IMR-90 (cell line): ENCODE results near the gene SFXN2. TPM values are rescaled to one million over a fixed set of nuclear protein-coding genes. Genes with fewer than 3 reads are reported as not detected.

ENCODE experiments used
- ATAC-seq: fragments of 200-7000 bp; cut with Tn5 transposase; 2 replicates; pipeline ENCODE4 v1.9.1; 2020; ENCODE audit warnings: low read depth, mild to moderate bottlenecking, moderate library complexity
- BruUV-seq: library from RNA; stranded (reverse); fragments of 400-500 nt; replicated peaks from 2 replicates; lab custom pipeline; 2021; lab: Mats Ljungman, UMichigan
- CTCF ChIA-PET: fragments of 300-600 bp; formaldehyde crosslinking; extraction: SDS; loops from one replicate; lab custom pipeline; 2021; ENCODE audit warnings: antibody characterized with exemption; lab: Yijun Ruan, JAX
- POLR2A ChIA-PET: fragments of 300-600 bp; sonication (Branson Sonifier 250); formaldehyde crosslinking; loops from one replicate; lab custom pipeline; 2022; ENCODE audit warnings: antibody characterized with exemption; ENCODE audit not compliant: unreplicated experiment; lab: Charles Lee
- DNase-seq: peaks from one replicate; pipeline ENCODE4 v3.0.0; 2013
- H2AFZ ChIP-seq: replicated peaks from 2 replicates; pipeline ENCODE3; 2013; ENCODE audit warnings: low read length, mild to moderate bottlenecking; ENCODE audit not compliant: poor library complexity
- H2AK5ac ChIP-seq: 2 replicates; pipeline ENCODE4 v1.6.1; 2013; ENCODE audit warnings: low read depth, low read length, inconsistent platforms
- H2AK9ac ChIP-seq: replicated peaks from 2 replicates; pipeline ENCODE3; 2013; ENCODE audit warnings: mild to moderate bottlenecking, low read depth, low read length, moderate library complexity; ENCODE audit not compliant: poor library complexity
- H2BK120ac ChIP-seq: 2 replicates; pipeline ENCODE4 v1.6.1; 2013; ENCODE audit warnings: low read depth, low read length, inconsistent platforms
- H2BK15ac ChIP-seq: 3 replicates; pipeline ENCODE4 v1.6.1; 2013; ENCODE audit warnings: low read depth, low read length, inconsistent platforms
- H2BK20ac ChIP-seq: 2 replicates; pipeline ENCODE4 v1.6.1; 2013; ENCODE audit warnings: low read depth, mild to moderate bottlenecking, inconsistent platforms, low read length, moderate library complexity
- H2BK5ac ChIP-seq: 2 replicates; pipeline ENCODE4 v1.6.1; 2013; ENCODE audit warnings: mild to moderate bottlenecking, low read depth, low read length, inconsistent platforms; ENCODE audit not compliant: poor library complexity, severe bottlenecking
- H3K14ac ChIP-seq: replicated peaks from 2 replicates; pipeline ENCODE4 v1.6.1; 2013; ENCODE audit warnings: low read depth, low read length, inconsistent platforms
- H3K18ac ChIP-seq: 2 replicates; pipeline ENCODE4 v1.6.1; 2013; ENCODE audit warnings: low read depth, low read length, control low read depth
- H3K23ac ChIP-seq: 2 replicates; pipeline ENCODE4 v1.6.1; 2013; ENCODE audit warnings: low read depth, low read length, inconsistent platforms
- H3K27ac ChIP-seq: 2 replicates; pipeline ENCODE4 v1.5.1; 2013; ENCODE audit warnings: mild to moderate bottlenecking, control low read depth, low read length; ENCODE audit not compliant: insufficient read depth
- H3K27me3 ChIP-seq: 2 replicates; pipeline ENCODE4 v1.6.1; 2013; ENCODE audit warnings: low read length; ENCODE audit not compliant: control insufficient read depth, insufficient read depth
- H3K36me3 ChIP-seq: 2 replicates; pipeline ENCODE4 v1.6.1; 2013; ENCODE audit warnings: low read length, mixed read lengths; ENCODE audit not compliant: control insufficient read depth, insufficient read depth
- H3K4ac ChIP-seq: 2 replicates; pipeline ENCODE4 v1.6.1; 2013; ENCODE audit warnings: low read depth, low read length, inconsistent platforms
- H3K4me1 ChIP-seq: 2 replicates; pipeline ENCODE4 v1.6.1; 2013; ENCODE audit warnings: low read length, mixed read lengths; ENCODE audit not compliant: control insufficient read depth, insufficient read depth
- H3K4me2 ChIP-seq: 2 replicates; pipeline ENCODE4 v1.6.1; 2013; ENCODE audit warnings: low read depth, mild to moderate bottlenecking, control low read depth, low read length, moderate library complexity
- H3K4me3 ChIP-seq: 2 replicates; pipeline ENCODE4 v1.5.1; 2013; ENCODE audit warnings: low read depth, mild to moderate bottlenecking, control low read depth, low read length, moderate library complexity; ENCODE audit not compliant: insufficient read depth
- H3K56ac ChIP-seq: 2 replicates; pipeline ENCODE4 v1.6.1; 2013; ENCODE audit warnings: low read length, inconsistent platforms; ENCODE audit not compliant: insufficient read depth; ENCODE audit errors: extremely low read depth
- H3K79me1 ChIP-seq, 2 experiments: 2 replicates each; pipeline ENCODE4 v1.6.1; 2013; ENCODE audit warnings: low read length in 2 of 2, inconsistent platforms in 1 of 2, low read depth in 1 of 2
- H3K9ac ChIP-seq: 2 replicates; pipeline ENCODE4 v1.6.1; 2013; ENCODE audit warnings: low read depth, low read length, control low read depth
- H3K9me1 ChIP-seq: 2 replicates; pipeline ENCODE4 v1.6.1; 2013; ENCODE audit warnings: low read length, inconsistent platforms; ENCODE audit not compliant: insufficient read depth
- H3K9me3 ChIP-seq: 2 replicates; pipeline ENCODE4 v1.6.1; 2013; ENCODE audit warnings: low read length; ENCODE audit not compliant: control insufficient read depth, insufficient read depth
- H4K20me1 ChIP-seq: 2 replicates; pipeline ENCODE4 v1.6.1; 2013; ENCODE audit warnings: low read length, inconsistent platforms; ENCODE audit not compliant: insufficient read depth
- H4K5ac ChIP-seq: 2 replicates; pipeline ENCODE4 v1.6.1; 2013; ENCODE audit warnings: mild to moderate bottlenecking, low read depth, low read length, control low read depth
- H4K8ac ChIP-seq, 2 experiments: 2 replicates each; pipeline ENCODE4 v1.6.1; 2013; ENCODE audit warnings: low read depth in 2 of 2, low read length in 2 of 2, control low read depth in 1 of 2, inconsistent platforms in 1 of 2
- H4K91ac ChIP-seq: 2 replicates; pipeline ENCODE4 v1.6.1; 2013; ENCODE audit warnings: low read depth, low read length, inconsistent platforms; ENCODE audit not compliant: insufficient read depth
- CEBPB ChIP-seq: IDR thresholded peaks from 2 replicates; pipeline ENCODE4 v1.6.1; 2012; ENCODE audit warnings: low read depth, low read length, improper control_type of control experiment
- WGBS, 2 experiments: methylation state at CpG; one replicate each; pipeline versions ENCODE4 v1.1.5 to v1.1.7; 2013; ENCODE audit warnings: missing lambda C conversion rate in 2 of 2; ENCODE audit not compliant: insufficient read length in 1 of 2; ENCODE audit errors: extremely low coverage in 2 of 2; 5-methylcytosine and 5-hydroxymethylcytosine counted together
- dilution Hi-C: fragments of 300-500 bp; cut with HindIII; formaldehyde crosslinking; loops from one replicate; pipeline ENCODE4 v1.14.3; 2018; ENCODE audit warnings: low sequenced_read_pairs; ENCODE audit not compliant: unreplicated experiment
- in situ Hi-C: fragments of 300-500 bp; cut with MboI; formaldehyde crosslinking; loops from 3 replicates; pipeline ENCODE4 v1.14.3; 2019; ENCODE audit warnings: low sequenced_read_pairs, inconsistent platforms, mixed read lengths
- intact Hi-C: fragments of 100-400 bp; cut with micrococcal nuclease; formaldehyde crosslinking; loops from 2 replicates; pipeline ENCODE4 v1.10.0; 2022
- polyA plus RNA-seq, 3 experiments: library from polyadenylated mRNA; depleted of rRNA; stranded (reverse); fragments of >200 nt; gene quantifications; 2 replicates each; pipeline ENCODE4 v1.2.3, GENCODE V29; 2012; ENCODE audit warnings: low replicate concordance in 1 of 3
- total RNA-seq: library from RNA; depleted of rRNA; stranded (reverse); fragments of >200 nt; gene quantifications from 2 replicates; pipeline ENCODE4 v1.2.3, GENCODE V29; 2012
- TF ChIP-seq, protein P1 (sequence below): conservative IDR thresholded peaks from 2 replicates; pipeline ENCODE4 v1.5.1; 2012; ENCODE audit warnings: mild to moderate bottlenecking, low read depth, low read length, improper control_type of control experiment

The SFXN2 gene
- total and polyA plus RNA-seq, 2 of the 4 experiments (the other 2 are of a cell fraction), result 6.9 to 11.7 TPM

DNA sequence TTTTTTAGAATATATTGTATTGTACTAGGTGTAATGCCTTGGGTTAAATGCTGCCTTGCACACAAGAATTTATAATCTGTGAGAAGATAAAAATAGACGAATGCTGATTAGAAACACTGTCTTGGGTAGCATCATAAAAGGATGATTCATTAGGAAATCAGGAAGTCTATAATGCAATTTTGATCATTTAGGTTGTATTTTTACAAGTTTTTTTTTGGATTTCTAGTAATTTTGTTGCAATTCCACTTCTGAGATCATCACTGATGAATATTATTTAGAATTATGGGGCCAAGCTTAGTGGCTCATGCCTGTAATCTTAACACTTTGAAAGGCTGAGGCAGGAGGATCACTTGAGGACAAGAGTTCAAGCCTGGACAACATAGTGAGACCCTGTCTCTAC, 58.9 kb downstream of the SFXN2 start:
- in situ Hi-C loops (no loop called here), dilution Hi-C loops (no loop called here), intact Hi-C loops (no loop called here)
- peaks cover 33% of the 10 kb centered on the region for H3K9me1 ChIP-seq
- H2BK5ac ChIP-seq, result no peak overlapping the region
- H3K4me1 ChIP-seq, result peaks cover 25% of the 10 kb centered on the region
- H3K14ac ChIP-seq, result 0 out of 2 replicates have a peak overlapping the region, but pooled peaks have one; percentile 48
- 0 out of 2 replicates have a peak, but pooled peaks have one; percentile 10 for TF ChIP-seq CEBPB
- TF ChIP-seq, protein P1, sequence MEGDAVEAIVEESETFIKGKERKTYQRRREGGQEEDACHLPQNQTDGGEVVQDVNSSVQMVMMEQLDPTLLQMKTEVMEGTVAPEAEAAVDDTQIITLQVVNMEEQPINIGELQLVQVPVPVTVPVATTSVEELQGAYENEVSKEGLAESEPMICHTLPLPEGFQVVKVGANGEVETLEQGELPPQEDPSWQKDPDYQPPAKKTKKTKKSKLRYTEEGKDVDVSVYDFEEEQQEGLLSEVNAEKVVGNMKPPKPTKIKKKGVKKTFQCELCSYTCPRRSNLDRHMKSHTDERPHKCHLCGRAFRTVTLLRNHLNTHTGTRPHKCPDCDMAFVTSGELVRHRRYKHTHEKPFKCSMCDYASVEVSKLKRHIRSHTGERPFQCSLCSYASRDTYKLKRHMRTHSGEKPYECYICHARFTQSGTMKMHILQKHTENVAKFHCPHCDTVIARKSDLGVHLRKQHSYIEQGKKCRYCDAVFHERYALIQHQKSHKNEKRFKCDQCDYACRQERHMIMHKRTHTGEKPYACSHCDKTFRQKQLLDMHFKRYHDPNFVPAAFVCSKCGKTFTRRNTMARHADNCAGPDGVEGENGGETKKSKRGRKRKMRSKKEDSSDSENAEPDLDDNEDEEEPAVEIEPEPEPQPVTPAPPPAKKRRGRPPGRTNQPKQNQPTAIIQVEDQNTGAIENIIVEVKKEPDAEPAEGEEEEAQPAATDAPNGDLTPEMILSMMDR, result no peak
- no peak overlapping the region for H2BK20ac ChIP-seq
- no peaks in the 10 kb centered on the region for H3K36me3 ChIP-seq
- peak; percentile 17 for DNase-seq
- no peaks in the 10 kb centered on the region for H3K9me3 ChIP-seq
- H3K79me1 ChIP-seq, result peaks cover 46 to 76% of the 10 kb centered on the region in 2 experiments
- no peak overlapping the region for H2BK15ac ChIP-seq
- WGBS, 2 experiments, result no CpG with 5 or more reads among the region's 1 CpG
- no peak overlapping the region for H2AK9ac ChIP-seq
- H3K23ac ChIP-seq, result no peak overlapping the region
- ChIA-PET CTCF (interaction anchor here (1.2 kb wide), 1 partner anchor 20 kb away, joined by 6 read pairs; no protein-coding TSS in a partner anchor), POLR2A (no interaction called here)
- no peak overlapping the region for H3K9ac ChIP-seq
- no peak overlapping the region for H3K18ac ChIP-seq
- H4K8ac ChIP-seq, result no peak overlapping the region
- no peak for ATAC-seq
- no peak overlapping the region for H3K4me2 ChIP-seq
- H3K27ac ChIP-seq, result no peak overlapping the region
- H2AFZ ChIP-seq, result no peak overlapping the region
- no peak overlapping the region for H3K56ac ChIP-seq
- H3K27me3 ChIP-seq, result no peaks in the 10 kb centered on the region; the same call in 1 of the 2 replicates
- no peak overlapping the region for H2BK120ac ChIP-seq
- H3K4ac ChIP-seq, result no peak overlapping the region
- H4K5ac ChIP-seq, result no peak overlapping the region
- peaks cover 78% of the 10 kb centered on the region for H4K20me1 ChIP-seq
- H2AK5ac ChIP-seq, result no peak overlapping the region
- H3K4me3 ChIP-seq, result no peak overlapping the region
- BruUV-seq, result no TSS peak
- no peak overlapping the region for H4K91ac ChIP-seq
